Measurements from ENCODE around the gene NAPEPLD. TPM values are rescaled to one million over a fixed set of nuclear protein-coding genes. Genes with fewer than 3 reads are reported as not detected.
A peak's percentile ranks its signal among the peaks of the same experiment; 100 is the strongest.
"Not testable (repeated sequence)": the region's sequence is repeated elsewhere in the genome, so short reads cannot be mapped to it uniquely, and the experiment has no call there.

NAPEPLD gene
- total RNA-seq (2014; rRNA removed; shearing (Covaris generic)): 5.8 and 7.2 TPM in 2 replicates

DNA sequence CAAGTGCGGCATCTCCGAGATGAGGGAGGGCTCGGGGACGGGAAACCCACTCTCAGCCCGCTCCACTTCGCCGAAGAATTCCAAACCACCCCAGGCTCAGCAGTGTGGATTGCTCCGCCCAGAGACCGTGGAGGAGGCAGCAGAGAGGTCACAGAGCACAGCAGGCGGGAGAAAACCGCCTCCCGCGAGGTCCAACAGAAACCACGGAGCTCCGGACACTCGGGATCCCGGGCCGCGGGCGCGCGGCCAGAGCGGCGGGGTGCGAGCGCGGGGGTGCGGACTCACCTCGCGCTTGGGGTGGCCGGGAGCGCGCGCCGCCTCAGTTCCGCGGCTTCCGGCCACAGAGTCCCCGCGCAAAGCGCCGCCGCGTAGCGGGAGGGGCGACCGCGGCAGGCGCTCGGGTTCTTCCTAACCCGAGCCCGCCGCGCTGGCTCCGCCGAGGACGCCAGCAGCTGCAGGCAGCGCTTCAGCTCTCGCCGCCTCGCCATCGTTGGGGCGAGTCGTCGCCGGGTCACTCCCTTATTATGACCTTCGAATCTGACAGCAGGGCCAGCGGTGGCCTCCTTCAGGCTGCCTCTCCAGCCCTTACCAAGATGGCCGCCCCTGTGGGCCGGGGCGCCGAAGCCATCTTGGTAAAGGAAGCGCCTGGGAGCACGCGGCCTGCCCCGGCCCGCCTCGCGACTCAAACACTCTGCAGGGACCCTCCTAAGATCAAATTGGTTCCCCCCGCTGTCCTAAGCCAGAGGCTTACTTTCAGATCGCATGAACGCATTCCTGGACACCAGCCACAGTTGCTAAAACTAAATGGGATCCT lies at the start of gene NAPEPLD:
Gene NAPEPLD, minus strand, starts transcription at position 106 of the 814 bp plus-strand sequence. CDS start 20,323 bp downstream, outside the sequence.
- peak; percentile 93 for DNase-seq (ENCODE audit: low read depth)

DNA sequence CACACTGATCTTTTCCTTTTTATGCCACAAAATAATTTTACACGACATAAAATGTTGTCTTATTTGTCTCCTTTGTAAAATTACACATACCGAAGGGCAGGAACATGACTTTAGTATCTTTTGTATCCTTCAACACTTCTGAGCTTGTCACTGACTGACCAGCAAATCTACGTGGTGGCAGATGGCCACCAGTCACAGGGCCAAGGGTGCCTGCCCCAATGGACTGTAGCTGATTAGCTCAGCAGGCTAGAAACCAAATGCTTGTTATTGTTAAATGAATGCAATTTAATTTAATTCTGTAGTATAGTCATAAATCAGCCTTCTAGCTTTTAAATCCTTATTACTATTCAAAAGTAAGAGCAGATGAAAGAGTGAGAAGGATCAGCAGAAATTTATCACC lies 49.2 kb upstream of the NAPEPLD start:
- DNase-seq (ENCODE audit: low read depth): not testable (repeated sequence)

DNA sequence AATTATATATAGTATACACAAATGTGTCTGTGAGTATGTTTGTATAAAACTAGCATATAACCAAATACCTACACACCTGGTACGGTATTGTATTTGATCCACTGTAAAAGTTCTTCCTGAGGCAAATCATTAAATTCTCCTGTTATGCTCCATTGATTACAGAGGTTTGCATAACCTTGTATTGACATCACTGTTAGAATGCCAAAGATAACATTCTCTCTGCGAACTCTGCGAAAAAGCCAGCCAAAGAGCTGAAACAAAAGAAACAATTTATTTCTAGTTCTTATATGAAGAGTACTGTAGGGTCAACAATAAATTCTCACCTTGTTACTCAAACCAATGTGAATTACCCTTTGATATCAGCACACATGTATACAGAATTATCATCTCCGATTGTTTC lies 46.5 kb upstream of the NAPEPLD start:
- DNase-seq (ENCODE audit: low read depth): not testable (repeated sequence)

DNA sequence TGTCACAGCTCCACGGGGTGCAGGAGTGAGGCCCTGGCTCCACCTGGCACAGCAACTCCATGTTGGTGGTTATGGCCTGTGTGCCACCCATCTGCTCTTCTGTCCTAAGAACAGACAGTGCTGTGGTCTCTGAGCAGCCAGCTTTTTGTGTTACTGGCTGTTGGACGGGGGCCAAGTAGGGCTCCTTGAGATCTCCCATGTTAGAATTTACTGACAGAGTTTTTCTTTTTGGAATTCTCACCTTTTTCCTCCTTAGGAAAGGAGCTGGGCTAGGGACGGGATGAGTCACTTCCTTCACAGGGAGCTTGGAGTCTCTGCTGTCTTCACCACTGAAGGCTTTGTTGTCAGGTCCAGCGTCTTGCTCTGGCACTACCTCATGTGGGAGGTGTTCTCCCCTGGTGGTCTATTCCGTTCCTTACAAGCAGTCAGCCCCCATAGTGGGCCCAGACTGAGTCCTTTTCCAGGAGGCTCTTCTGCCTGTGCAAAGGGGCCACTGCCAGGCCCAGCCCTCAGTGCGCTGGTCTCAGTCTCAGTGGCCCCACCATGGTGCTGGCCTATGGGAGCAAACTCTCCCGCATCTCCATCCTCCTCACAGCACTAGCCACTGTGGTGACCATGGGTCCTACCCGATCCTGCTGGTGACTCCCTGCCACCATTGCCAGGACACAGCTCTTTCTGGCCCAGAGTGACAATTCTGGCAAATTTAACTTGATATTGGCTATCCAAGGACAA lies 23.7 kb upstream of the NAPEPLD start:
- DNase-seq (ENCODE audit: low read depth): peak; percentile 14

DNA sequence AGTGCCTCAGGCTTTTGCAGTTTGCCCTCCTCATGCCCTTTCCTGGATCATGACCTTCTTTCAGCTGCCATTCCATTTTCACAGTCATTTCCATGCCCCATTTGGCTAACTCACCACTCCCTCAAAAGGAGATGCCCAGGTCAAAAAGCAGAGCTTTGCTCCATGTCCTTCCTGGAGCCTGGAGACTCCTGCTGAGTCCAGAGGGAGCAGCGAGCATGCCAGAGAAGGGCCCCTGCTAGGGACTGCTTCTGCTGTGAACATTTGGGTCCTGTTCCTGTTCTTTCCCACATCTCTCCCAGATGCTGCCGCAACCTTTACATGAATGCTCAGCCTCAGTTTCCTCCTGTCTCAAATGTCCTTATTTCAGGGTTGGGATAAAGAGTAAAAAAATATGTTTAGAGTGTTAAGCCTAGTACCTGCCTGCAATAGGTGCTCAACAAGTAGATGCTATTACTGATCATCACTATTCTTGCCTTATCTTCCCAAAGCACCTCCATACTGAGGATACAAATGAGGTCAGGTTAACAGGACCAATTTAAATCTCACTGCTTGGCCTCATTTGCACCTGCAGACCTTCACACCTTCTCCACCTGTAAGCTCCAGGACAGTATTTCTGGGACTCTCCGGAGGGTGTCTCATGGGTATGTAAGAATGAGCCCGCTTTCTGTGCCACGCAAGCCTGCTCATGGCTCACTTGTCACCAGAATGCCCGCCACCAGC lies 23.0 kb upstream of the NAPEPLD start:
- not testable (repeated sequence) for DNase-seq (ENCODE audit: low read depth)

DNA sequence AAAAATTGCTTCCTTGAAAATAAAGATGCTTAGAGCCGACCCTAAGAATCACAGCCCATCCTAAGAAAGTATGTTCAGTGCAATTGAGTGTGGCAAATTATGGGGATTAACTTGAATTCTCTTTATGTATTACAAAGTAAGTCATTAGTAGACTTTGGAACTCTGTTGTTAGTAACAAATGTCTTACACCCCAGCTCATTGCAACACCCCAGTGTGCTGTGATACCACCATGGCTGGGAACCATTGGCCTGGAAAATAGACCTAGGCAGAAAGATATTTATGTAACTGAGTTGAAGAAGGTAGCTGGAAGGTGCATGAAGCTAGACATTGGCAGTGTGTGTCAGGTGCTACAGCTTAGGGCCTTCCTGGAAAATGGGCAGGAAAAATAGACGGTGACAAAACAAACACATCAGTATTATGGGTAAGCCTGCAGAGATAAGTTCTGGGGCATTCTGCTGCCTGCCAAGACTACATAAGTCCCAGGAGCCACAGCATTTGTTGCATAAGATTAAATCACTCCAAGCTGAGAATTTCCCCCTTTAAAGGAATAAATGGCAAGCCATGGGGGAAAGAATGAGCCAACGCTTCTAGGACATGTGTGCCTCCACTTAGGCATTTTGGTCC lies 18.1 kb upstream of the NAPEPLD start:
- DNase-seq (ENCODE audit: low read depth): not testable (repeated sequence)

DNA sequence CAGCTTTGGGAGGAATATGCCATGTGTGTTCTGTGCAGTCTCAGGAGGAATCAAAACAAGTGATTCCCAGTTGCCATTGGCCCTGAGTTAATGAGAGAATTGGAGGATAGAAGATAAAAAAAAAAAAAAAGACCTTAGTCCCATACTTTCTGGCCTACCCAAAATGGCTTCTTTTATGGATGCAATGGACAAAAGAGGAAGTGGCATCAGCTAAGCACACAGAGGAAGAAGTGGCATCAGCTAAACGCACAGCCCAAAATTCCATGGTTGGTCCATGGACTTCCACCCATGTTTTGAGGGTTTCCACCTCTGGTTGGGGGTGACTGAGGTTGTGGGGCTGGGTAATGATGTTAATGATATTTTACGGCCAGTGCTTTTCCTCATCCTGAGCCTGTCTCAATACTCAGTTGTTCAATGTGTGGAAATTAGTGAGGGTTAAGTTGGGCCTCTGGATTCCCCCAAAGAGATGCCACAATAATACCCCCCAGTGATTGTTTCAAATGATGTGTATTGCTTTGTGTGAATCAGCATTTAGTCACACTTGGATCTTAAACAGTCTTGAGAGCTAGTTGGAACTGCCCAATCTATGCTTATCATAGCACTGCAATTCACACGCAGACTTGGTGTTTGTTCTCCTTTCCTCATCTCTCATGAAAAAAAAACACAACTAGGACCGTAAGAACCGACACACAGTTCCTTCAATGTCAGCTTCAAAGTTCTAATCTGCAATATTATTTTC lies 14.4 kb upstream of the NAPEPLD start:
- DNase-seq (ENCODE audit: low read depth): peak; percentile 54

DNA sequence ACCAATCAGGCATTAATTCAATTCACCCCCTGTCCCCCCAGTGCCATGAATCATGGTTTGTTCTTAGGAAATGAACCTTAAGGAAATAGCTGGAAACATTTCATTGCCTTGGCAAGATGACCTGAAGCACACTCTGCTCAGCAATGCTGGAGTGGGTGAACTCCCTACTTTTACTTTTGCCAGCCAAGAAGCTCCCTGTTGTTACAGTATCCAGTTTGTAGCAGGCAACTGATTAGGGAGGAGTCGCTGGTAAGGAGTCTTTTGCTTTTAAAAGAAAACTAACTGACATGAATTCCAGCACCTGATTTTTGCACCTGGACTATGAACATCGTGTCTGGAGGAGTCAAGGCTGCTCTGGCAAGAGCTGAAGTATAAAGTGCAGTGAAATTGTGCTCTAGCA lies 13.7 kb upstream of the NAPEPLD start:
- peak; percentile 25 for DNase-seq (ENCODE audit: low read depth)

DNA sequence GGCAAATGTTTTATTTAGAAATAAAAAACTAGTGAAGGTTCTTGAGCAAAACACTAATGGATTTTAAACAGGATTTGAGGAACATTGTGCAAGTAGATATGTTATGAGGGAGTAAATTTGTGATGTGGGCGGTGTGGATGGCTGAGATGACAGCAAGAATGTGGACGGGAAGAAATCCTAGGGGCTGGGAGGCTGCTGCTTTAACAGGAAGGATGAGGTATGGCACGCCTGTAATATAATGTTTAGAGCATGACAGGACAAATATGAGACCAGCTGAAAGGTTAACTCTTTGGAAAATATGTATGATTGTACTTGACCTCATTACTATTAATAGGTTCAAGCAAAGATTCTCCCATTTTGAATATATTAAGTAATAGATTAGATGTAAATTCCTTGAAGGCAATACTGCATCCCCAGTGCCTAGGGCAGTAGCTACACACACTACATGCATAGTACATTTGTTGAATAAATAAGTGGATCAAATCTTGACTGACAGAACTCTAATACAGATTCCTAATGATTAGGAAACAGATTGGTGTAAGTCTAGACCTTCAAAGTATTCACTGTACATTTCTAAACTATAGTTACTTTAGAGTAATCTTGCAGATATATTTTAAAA lies 13.2 kb upstream of the NAPEPLD start:
- DNase-seq (ENCODE audit: low read depth): not testable (repeated sequence)

DNA sequence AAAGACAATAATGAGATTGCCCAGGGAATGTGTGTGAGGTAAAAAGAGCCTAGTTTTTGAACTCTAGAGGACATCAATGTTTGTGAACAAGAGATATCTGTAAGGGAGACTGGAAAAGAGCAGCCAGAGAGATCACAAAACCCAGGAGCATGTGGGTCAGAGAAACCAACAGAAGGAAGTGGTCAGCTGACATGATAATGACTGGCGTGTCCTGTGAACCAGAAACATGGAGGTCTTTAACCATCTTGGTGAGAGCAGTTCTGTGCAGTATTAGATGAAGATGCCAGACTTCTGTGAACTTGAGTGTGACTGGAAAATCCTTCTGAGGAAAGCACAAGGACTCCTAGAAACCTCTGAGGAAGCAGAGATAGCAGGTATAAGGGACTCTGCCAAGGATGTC lies 10.2 kb upstream of the NAPEPLD start:
- not testable (repeated sequence) for DNase-seq (ENCODE audit: low read depth)

DNA sequence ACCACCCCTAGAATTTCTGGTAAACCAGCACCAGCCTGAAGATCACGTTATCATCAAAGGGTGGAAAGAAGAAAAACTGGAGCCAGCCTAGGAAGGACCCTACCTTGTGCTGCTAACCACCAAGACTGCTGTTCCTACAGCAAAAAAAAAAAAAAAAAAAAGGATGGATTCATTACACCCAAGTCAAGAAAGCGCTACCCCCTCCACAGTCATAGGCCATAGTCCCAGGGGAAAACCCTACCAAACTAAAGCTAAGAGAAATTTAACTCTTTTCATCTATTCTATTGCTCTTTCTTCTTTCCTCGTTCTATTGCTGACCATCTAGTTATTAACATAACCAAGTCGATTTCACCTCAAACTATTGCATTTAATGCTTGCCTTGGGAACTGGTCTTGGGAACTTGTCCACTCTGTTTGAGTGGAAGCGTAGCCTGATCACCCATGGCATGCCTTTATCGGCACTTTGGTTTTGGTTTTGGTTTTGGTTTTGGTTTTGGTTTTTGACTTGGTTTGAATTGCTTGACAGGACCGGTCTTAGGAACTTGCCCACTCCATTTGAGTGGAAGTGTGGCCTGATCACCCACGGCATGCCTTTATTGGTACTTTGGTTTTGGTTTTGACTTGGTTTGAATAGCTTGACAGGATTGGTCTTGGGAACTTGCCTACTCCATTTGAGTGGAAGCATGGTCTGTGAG lies 6.6 kb upstream of the NAPEPLD start:
- peak; percentile 17 for DNase-seq (ENCODE audit: low read depth)

DNA sequence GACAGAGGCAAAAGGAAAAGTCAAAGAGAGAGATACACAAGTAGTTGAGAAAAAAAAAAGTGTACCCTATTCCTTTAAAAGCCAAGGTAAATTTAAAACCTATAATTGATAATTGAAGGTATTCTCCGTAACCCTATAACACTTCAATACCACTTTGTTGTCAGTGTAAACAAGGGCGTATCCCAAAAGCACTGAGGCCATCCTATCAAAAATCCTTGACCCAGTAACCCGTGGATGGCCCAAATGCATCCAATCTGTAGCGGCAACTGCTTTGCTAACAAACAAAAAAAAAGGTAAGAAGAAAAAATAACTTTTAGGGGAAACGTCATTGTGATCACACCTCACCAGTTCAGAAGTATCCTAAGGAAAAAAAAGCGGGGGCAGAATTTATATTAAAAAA lies 5.1 kb upstream of the NAPEPLD start:
- no peak for DNase-seq (ENCODE audit: low read depth)

DNA sequence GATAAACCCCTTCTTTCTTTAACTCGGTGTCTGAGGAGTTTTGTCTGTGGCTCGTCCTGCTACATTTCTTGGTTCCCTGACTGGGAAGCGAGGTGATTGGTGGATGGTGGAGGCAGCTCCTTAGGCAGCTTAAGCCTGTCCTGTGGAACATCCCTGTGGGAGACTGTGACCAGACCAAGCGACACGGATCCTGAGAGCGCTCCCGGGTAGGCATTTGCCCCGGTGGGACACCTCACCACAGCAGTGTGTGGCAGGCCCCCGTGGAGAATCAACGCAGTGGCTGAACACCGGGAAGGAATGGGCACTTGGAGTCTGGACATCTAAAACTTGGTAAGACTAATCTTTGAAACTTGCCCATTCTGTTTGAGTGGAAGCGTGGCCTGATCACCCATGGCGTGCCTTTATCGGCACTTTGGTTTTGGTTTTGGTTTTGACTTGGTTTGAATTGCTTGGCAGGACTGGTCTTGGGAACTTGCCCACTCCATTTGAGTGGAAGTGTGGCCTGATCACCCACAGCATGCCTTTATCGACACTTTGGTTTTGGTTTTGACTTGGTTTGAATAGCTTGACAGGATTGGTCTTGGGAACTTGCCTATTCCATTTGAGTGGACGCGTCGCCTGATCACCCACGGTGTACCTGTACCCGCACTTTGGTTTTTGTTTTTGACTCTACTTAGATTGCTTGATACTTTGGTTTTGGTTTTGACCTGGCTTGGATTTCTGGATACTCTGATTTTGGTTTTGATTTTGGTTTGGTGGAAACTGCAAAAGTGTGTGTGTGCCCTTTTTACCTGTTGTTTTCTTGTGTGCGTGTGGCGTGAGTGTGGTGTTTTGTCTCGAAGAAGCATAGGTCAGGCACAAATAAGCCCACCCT lies 4.1 kb upstream of the NAPEPLD start:
- DNase-seq (ENCODE audit: low read depth): not testable (repeated sequence)

DNA sequence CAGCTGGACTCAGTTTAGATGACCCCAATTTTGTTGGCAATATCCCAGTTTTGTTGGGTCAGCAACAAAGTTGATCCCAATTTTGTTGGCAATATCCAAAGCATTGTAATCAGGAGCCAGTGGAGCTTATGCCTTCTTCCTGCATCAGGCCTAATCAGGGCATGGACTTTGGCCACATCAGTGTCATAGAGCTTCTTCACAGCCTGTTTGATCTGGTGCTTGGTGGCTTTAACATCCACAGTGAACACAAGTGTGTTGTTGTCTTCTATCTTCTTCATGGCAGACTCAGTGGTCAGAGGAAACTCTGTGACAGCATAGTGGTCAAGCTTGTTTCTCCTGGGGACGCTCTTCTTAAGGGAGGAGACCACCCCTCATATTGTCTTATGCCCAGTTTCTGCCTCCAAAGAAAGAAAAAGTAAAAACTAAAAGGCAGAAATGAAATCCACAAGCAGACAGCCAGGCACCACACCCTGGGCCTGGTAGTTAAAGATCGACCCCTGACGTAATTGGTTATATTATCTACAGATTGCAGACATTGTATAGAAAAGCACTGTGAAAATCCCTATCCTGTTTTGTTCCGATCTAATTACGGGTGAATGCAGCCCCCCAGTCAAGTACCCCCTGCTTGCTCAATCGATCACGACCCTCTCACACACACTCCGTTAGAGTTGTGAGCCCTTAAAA lies 3.2 kb upstream of the NAPEPLD start:
- DNase-seq (ENCODE audit: low read depth): not testable (repeated sequence)

DNA sequence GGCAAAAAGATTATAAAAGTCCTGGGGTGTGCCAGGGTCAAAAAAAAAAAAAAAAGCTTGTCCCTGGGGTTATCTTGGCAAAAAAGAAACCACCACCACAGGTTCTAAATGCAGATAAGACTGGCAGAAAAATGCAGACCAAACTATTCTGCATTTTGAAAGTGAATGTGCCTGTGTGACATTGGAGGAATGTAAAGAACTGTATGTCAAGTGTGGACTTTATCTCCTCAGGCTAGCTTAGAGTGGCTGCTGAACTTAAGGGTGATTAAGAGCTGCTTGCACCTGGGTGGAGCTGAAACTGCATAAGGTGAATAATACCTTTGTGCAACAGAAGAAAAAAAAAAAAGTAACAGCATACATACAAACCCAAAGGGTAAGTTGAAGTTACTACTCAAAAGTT lies 1.3 kb upstream of the NAPEPLD start:
- peak; percentile 23 for DNase-seq (ENCODE audit: low read depth)

DNA sequence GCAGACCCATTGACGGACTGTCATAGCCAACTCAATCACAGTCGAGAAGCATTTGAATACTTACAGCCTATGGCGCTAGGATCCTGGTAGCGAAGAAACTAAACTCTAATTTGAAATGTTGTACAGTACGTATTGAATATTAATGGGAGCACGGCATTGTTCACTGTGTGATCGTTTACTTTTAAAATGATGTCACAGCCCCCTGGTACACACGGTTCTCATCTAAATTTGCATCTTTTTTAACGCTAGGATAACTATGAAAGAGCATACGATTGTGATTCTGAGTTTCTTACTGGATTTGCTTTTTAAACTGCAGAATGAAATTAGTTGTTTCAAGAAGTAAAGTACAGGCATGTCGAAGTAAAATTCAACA lies 895 bp upstream of the NAPEPLD start:
- no peak for DNase-seq (ENCODE audit: low read depth)

DNA sequence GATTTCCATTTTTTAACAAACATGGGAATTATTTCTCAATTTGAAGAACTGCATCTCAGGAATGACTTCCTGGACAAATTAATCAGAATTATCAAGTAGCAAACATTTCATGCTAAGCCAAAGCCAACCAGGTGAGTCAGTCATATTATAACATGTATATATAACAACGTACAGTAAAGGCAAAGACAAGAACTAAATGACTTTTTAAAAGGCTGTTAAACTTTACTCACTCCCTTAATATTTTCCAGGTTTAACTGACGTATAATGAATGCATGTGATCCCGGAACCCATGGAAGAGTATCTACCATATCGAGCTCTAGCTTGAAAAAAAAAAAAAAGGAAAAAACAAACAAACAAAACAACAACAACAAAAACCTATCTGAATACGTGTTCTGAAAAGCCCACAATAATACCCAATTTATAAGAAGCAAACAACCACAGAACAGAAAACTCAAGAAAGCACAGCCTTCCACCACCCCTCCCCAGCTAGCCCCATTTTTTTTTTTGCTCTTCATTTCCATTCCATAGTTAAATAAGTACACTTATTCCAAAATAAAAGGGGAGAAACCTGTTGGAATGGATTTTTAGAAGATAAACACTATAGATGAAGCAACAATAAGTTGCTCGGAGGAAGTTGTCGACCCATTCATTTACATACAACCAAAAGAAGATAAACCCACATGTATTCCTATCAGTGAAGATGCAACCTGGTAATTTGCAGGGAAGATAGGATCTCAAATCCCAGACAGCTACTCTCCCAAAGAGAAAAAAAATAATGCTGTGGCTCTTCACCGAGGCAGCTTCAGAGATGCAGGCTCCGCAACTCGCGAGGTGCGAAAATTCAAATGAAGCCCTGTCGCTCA lies 537 bp downstream of the NAPEPLD start:
- no peak for DNase-seq (ENCODE audit: low read depth)
